Ammon's horn (tissue), 1 donor: ENCODE measurements around the gene BMAL1.

Source experiments
- DNase-seq: peaks from one replicate; pipeline ENCODE4 v3.0.0-alpha.2; 2016; ENCODE audit warnings: low spot score

BMAL1 gene

GRCh38 chr11:13261591-13262061, 16.0 kb upstream of the BMAL1 start:
- no peak for DNase-seq

- no peak for DNase-seq
Observed at GRCh38 chr11:13262096-13262495, 15.5 kb upstream of the BMAL1 start.

GRCh38 chr11:13268791-13269190, 8.8 kb upstream of the BMAL1 start:
- no peak for DNase-seq

GRCh38 chr11:13269775-13270174, 7.8 kb upstream of the BMAL1 start:
- no peak for DNase-seq

- no peak for DNase-seq
Observed at GRCh38 chr11:13271060-13271693, 6.4 kb upstream of the BMAL1 start.

GRCh38 chr11:13276454-13276831, 1.1 kb upstream of the BMAL1 start:
- DNase-seq, result peak; percentile 21

- DNase-seq, result peak; percentile 96
Observed at GRCh38 chr11:13276832-13277767, 490 bp upstream of the BMAL1 start.

GRCh38 chr11:13278609-13279486, 1.3 kb downstream of the BMAL1 start:
- DNase-seq, result no peak

DNA sequence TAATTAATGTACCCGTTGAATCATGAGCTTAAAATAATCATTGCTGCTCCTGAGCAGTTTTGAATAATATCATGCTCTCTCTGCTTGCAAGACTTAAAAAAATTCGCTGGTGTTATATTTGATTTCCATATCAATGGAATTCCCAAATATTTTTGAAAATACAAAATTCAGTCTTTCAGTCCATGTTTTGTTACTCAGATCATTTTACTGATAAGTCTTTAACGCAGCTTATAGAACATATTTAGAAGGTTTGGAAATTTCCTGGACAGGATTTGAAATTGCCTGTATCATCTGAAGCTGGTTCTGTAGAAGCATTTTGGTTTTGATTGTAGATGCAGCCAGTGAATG, 1.9 kb downstream of the BMAL1 start:
- no peak for DNase-seq

DNA sequence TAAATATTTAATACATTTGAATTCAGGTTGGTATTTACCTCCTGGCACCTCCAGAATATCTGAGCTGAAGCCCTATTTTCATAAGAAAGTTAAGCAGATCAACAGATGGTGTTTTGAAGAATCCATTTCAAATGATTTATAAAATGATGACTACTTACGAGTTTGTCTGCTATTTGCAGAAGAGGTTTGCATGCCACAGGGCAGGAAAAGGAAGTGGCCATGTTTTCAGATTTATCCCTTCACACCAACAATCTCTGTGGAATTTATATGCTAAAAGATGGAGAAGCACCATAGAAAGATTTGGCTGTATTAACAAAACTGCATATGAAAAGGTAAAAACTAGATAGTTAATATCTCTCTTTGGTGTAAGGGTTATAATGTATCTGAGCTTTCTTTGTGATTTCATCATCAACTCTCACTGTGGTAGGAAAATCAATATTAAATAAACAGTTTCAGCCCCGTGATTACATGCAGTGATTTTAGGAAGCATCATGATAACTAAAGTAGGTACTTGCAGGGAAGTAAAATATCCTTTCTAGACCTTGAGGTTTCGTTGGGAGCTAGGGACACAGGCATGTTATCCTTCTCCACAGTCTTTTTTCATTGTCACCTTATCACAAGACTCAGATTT, 2.6 kb downstream of the BMAL1 start:
- no peak for DNase-seq

DNA sequence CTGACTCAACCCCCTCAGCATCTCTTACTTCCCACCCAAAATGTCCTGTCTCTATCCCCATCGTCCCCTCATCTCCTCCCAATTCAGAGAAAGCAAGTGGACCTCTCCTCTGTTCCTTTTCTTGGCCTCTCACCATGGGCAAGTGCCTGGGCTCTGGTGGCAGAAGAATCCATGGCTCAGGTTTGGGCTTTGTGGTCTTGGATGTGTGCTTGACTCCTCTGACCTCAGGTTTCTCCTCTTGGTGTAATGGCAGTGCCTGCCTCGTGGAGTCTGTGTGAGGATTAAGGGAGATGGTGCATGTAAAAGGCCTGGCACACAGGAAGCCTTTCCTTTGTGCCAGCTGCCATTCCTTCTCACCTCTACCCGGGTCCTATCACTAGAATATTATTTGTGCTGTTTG, 3.2 kb downstream of the BMAL1 start:
- no peak for DNase-seq

DNA sequence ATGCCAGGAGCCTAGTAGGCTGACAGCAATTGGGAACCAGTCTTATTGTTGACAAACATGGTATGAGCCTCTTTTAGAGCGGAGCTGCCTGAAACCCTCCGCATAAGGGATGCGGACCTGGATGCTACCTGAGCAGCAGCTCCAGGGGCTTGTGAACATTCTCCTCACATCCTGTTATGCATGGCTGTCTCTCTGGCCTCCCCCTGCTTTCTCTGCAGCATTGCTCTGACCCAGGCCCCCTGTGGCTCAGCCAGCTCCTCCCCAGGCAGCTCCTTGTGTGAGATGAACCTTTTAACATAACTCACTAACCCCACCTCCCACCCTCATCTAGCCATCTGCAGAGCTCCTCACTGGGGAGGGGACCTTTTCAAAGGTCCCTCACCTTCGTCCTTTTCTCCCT, 6.0 kb downstream of the BMAL1 start:
- DNase-seq, result no peak

GRCh38 chr11:13284776-13285588, 7.4 kb downstream of the BMAL1 start:
- DNase-seq, result no peak

DNA sequence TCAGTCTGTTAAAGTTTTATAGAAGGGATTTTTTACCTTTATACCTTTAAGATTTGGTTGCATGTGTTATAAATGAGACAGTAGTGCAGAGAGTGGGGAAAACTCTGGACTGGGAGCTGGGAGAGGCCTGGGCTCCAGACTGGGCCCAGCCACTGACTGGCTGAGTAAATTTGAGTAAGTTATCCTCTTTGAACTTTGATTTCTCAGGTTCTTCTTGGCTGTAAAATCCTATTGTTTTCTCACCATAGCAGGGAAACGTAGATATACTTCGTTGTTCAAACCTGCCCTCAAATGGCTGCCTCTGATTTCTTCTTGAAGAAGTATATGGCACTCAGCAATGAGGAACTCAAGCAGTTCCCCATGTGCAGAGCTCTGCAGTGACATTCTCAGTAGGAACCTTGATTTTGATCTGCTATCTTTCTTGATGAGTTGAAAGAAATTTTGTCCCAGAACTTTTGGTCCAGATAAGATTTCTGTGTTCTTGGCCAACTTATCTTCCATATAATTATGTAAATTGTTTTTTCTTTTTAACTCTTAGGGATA, 8.8 kb downstream of the BMAL1 start:
- DNase-seq, result no peak

GRCh38 chr11:13287036-13287435, 9.4 kb downstream of the BMAL1 start:
- DNase-seq, result no peak

DNA sequence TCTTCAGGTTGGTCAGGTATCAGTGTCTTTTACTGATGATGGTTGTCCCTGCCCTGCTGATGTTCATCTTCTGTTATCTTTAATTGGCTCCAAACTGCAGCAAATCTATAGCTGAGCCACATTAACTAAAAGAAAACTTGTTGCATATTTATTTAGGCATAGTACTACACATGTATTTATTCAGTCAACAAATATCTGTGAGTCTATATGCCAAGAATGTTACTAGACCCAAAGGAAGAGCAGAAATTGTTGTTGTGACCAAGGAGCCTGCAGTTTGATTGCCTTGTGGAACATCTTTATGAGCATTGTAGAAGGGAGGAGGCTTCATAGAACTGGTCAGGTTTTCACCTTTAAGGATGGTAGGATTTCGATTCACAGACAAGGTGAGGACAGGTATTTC, 10.1 kb downstream of the BMAL1 start:
- no peak for DNase-seq

GRCh38 chr11:13288375-13289029, 10.9 kb downstream of the BMAL1 start:
- no peak for DNase-seq

GRCh38 chr11:13289081-13289480, 11.5 kb downstream of the BMAL1 start:
- DNase-seq, result no peak

DNA sequence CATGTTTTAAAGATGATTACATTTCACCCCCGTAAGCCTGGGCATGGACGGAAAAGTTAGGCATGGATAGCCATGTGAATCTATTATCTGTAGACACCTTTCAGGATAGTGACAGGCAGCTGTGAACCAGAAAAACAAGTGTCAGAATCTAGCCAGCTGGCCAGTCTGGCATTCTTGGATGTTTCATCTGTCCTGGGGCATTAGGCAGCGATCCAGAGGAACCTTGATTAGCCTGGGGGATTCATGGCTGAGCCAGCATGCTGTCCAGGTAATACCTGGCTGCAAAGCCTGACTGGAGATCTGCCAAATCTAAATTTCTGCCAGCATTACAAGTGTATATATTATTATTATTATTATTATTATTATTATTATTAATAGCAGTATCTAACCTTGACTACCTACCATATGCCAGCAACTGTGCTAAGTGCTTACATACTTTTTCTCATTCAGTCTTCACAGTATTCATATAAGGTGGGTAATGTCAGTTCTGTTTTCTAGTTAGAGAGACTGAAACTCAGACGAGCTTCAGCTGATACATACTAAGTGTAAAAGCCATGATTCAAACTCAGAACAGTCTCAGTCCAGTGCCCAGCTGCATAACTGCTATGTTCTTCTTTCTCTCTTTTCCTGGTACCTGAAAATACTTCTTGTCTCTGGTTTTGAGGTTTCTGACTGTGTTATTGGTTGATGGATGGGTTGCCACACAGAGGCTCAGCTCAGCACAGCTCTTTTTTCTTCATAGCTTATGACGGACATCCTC, 12.8 kb downstream of the BMAL1 start:
- no peak for DNase-seq

DNA sequence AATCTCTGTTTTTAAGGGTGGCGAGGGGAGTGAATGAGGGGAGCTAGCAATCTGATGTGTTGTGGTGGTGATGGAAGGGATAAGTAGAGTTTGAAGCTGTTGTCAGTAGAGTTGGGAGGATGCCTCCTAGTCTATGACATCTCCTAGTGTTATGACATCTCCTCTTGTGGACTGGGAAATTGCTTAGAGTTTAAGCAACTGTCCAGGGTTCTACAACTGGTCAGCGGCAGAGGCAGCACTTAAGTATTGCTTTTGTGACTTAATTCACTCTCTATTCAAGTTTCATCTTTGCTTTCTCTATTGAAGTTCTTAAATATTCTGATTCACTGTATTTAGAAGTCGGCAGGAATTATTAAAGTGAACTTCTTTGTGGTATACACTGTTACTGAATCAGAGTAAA, 13.8 kb downstream of the BMAL1 start:
- no peak for DNase-seq
